Activated naive CD4-positive, alpha-beta T cell treated with anti-CD3 and anti-CD28 coated beads, Interleukin-2, amount 50 U/mL, for 24 hours (primary cell): ENCODE results near the gene NPIPB2.
"Not testable (repeated sequence)": the region's sequence is repeated elsewhere in the genome, so short reads cannot be mapped to it uniquely, and the experiment has no call there.

ENCODE experiments used
- H3K27ac Mint-ChIP-seq: one replicate; pipeline ENCODE4 v1.8.0; 2021; ENCODE audit warnings: mild to moderate bottlenecking, mixed read lengths
- H3K27me3 Mint-ChIP-seq: one replicate; pipeline ENCODE4 v1.8.0; 2021; ENCODE audit warnings: mixed read lengths
- H3K36me3 Mint-ChIP-seq: one replicate; pipeline ENCODE4 v1.8.0; 2021; ENCODE audit warnings: mixed read lengths
- H3K4me1 Mint-ChIP-seq: one replicate; pipeline ENCODE4 v1.8.0; 2021; ENCODE audit warnings: mixed read lengths
- H3K4me3 Mint-ChIP-seq: one replicate; pipeline ENCODE4 v1.8.0; 2021; ENCODE audit warnings: mild to moderate bottlenecking, mixed read lengths
- H3K9me3 Mint-ChIP-seq: one replicate; pipeline ENCODE4 v1.8.0; 2021; ENCODE audit warnings: mixed read lengths

The NPIPB2 gene

DNA sequence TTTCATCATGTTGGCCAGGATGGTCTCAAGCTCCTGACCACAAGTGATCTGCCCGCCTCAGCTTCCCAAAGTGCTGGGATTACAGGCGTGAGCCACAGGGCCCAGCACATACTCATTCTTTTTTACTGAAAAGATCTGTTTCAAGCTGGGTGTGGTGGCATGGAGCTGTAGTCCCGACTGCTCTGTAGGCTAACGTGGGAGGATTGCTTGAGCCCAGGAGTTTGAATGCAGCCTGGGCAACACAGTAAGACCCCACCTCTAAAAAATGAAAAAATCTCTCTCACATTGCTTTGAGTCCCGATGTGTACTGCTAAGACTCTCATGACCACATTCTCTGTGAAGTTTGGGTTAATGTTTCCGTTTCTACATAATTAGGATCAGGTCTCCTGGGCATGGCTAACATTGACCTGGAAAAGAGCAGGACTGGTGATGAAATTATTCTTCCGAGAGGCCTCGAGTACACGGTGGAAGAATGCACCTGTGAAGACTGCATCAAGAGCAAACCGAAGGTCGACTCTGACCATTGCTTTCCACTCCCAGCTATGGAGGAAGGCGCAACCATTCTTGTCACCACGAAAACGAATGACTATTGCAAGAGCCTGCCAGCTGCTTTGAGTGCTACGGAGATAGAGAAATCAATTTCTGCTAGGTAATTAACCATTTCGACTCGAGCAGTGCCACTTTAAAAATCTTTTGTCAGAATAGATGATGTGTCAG, 25.5 kb upstream of the NPIPB2 start:
- H3K4me1 Mint-ChIP-seq = no peaks in the 10 kb centered on the region
- no peak overlapping the region for H3K27ac Mint-ChIP-seq
- H3K9me3 Mint-ChIP-seq = no peaks in the 10 kb centered on the region
- no peak overlapping the region for H3K4me3 Mint-ChIP-seq
- H3K36me3 Mint-ChIP-seq = no peaks in the 10 kb centered on the region
- H3K27me3 Mint-ChIP-seq = no peaks in the 10 kb centered on the region

DNA sequence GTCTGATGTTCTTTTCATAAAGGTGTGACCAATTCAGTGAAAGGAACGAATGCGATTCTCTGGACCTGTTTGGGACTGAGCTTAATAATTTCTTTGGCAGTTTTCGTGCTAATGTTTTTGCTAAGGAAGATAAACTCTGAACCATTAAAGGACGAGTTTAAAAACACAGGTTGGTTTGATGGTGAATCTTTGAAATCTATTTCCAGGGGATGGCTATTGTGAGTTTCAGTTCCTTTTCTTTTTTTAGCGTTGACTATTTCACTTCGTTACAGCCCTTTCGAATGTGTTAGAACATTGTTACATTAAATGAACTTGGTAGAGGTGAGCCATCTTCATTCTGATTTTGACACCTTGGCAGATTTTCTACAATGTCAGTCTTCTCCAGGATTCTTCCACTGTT, 24.3 kb upstream of the NPIPB2 start:
- Mint-ChIP-seq H3K27me3 (no peaks in the 10 kb centered on the region), H3K27ac (no peak overlapping the region), H3K36me3 (no peaks in the 10 kb centered on the region), H3K9me3 (no peaks in the 10 kb centered on the region), H3K4me1 (no peaks in the 10 kb centered on the region), H3K4me3 (no peak overlapping the region)

DNA sequence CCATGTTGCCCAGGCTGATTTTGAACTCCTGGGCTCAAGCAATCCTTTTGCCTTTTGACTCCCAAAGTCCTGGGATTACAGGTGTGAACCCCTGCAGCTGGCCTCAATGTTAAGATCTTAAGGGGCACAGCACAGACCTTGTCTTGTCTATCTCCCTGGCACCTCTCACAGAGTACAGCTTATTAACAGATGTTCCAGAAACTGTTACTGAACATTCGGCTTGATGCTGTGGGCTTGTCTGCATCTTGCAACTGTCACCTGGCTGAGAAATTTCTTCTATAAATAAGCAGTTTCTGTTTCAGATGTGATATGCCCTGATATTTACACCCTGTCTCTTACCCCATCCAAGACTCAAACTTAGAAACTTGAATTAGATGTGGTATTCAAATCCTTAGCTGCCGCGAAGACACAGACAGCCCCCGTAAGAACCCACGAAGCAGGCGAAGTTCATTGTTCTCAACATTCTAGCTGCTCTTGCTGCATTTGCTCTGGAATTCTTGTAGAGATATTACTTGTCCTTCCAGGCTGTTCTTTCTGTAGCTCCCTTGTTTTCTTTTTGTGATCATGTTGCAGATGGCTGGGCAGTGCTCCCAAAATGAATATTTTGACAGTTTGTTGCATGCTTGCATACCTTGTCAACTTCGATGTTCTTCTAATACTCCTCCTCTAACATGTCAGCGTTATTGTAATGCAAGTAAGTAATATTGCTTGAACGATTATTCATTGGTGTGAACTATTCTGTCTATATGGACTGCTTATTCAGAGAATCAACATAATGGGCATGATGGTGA, 23.1 kb upstream of the NPIPB2 start, which contains the start of gene TNFRSF17:
TNFRSF17 (plus strand) TSS at position 450 of the 791 bp plus-strand sequence; CDS start at position 565, 115 bp downstream.
- H3K4me1 Mint-ChIP-seq = no peaks in the 10 kb centered on the region
- H3K27me3 Mint-ChIP-seq = no peaks in the 10 kb centered on the region
- no peaks in the 10 kb centered on the region for H3K36me3 Mint-ChIP-seq
- no peaks in the 10 kb centered on the region for H3K9me3 Mint-ChIP-seq
- no peak within 1 kb of the TSS for H3K27ac Mint-ChIP-seq
- no peak within 1 kb of the TSS for H3K4me3 Mint-ChIP-seq

DNA sequence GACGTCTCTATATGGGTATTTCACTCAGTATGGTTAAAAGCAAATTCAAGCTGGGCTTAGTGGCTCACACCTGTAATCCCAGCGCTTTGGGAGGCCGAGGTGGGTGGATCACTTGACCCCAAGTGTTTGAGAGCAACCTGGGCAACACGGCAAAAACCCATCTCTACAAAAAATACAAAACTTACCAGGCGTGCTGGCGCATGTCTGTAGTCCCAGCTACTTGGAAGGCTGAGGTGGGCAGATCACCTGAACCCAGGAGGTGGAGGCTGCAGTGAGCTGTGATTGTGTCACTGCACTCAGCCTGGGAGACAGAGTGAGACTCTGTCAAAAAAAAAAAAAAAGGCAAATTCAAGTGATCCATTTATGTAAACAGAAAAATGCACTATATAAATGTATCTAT, 21.9 kb upstream of the NPIPB2 start:
- H3K36me3 Mint-ChIP-seq = no peaks in the 10 kb centered on the region
- no peaks in the 10 kb centered on the region for H3K9me3 Mint-ChIP-seq
- H3K27me3 Mint-ChIP-seq = no peaks in the 10 kb centered on the region
- H3K4me3 Mint-ChIP-seq = no peak overlapping the region
- no peaks in the 10 kb centered on the region for H3K4me1 Mint-ChIP-seq
- no peak overlapping the region for H3K27ac Mint-ChIP-seq

DNA sequence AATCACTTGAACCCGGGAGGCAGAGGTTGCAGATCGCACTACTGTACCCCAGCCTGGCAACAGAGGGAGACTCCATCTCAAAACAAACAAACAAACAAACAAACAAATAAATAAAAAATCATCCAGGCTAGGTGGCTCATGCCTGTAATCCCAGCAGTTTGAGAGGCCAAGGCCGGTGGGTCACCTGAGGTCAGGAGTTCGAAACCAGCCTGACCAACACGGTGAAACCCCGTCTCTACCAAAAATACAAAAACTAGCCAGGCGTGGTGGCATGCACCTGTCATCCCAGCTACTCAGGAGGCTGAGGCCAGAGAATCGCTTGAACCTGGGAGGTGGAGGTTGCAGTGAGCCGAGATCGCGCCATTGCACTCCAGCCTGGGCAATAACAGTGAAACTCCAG, 21.1 kb upstream of the NPIPB2 start:
- not testable (repeated sequence) for H3K36me3 Mint-ChIP-seq, H3K4me3 Mint-ChIP-seq, H3K27me3 Mint-ChIP-seq, H3K9me3 Mint-ChIP-seq, H3K4me1 Mint-ChIP-seq, H3K27ac Mint-ChIP-seq

DNA sequence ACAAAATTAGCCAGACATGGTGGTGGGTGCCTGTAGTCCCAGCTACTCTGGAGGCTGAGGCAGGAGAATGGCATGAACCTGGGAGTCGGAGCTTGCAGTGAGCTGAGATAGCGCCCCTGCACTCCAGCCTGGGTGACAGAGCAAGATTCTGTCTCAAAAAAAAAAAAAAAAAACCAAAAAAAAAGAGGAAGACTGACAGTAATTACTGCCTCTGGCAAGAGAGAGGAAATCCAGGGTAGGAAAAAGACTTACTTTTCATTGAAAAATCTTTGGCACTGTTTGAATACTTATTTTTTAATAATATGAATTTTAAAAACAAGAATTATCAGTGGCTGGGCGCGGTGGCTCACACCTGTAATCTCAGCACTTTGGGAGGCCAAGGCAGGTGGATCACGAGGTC, 20.6 kb upstream of the NPIPB2 start:
- not testable (repeated sequence) for H3K4me3 Mint-ChIP-seq, H3K9me3 Mint-ChIP-seq, H3K27me3 Mint-ChIP-seq, H3K4me1 Mint-ChIP-seq, H3K27ac Mint-ChIP-seq, H3K36me3 Mint-ChIP-seq

DNA sequence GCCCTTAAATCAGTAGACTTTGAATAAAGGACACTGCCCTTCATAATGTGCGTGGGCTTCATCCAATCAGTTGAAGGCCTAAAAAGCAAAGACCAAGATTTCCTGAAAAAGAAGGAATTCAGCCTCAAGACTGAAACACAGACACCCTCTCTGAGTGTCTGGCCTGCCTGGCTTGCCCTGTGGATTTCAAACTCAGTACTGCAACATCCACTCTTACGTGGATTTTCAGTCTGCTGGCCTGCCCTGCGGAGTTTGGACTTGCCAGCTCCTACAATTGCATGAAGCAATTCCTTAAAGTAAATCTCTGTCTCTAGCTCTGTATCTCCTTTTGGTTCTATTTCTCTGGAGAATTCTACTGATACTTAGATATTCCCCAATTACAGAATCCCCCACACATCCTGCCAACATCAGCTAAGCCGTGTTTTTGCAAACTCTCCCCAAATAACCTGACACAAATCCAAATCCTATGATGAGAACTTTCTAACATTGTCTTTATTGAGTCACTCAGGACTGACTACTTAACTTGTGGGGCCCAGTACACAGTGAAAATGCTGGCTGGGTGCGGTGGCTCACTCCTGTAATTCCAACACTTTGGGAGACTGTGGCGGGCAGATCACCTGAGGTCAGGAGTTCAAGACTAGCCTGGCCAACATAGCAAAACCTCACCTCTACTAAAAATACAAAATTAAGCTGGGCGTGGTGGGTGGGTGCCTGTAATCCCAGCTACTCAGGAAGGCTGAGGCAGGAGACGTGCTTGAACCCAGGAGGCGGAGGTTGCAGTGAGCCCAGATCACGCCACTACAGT, 15.9 kb upstream of the NPIPB2 start:
- H3K36me3 Mint-ChIP-seq = no peaks in the 10 kb centered on the region
- no peak overlapping the region for H3K27ac Mint-ChIP-seq
- H3K27me3 Mint-ChIP-seq = no peaks in the 10 kb centered on the region
- H3K4me3 Mint-ChIP-seq = no peak overlapping the region
- no peaks in the 10 kb centered on the region for H3K4me1 Mint-ChIP-seq
- no peaks in the 10 kb centered on the region for H3K9me3 Mint-ChIP-seq

DNA sequence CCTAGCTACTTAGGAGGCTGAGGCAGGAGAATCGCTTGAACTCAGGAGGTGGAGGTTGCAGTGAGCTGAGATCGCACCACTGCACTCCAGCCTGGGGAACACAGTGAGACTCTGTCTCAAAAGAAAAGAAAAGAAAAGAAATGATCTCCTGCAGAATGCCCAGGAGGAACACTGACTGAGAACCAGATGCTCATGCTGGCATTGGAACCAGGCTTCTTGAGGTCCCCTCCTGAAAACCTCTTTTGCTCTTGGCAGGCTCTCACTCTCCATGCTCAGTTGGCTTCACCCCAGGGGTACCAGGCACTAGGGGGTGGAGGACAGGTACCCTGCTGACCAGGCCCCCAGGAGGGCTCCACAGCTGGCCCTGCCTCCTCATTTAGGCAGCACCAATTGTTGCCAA, 14.7 kb upstream of the NPIPB2 start:
- no peak overlapping the region for H3K27ac Mint-ChIP-seq
- H3K9me3 Mint-ChIP-seq = no peaks in the 10 kb centered on the region
- H3K36me3 Mint-ChIP-seq = no peaks in the 10 kb centered on the region
- no peaks in the 10 kb centered on the region for H3K27me3 Mint-ChIP-seq
- H3K4me3 Mint-ChIP-seq = no peak overlapping the region
- no peaks in the 10 kb centered on the region for H3K4me1 Mint-ChIP-seq

DNA sequence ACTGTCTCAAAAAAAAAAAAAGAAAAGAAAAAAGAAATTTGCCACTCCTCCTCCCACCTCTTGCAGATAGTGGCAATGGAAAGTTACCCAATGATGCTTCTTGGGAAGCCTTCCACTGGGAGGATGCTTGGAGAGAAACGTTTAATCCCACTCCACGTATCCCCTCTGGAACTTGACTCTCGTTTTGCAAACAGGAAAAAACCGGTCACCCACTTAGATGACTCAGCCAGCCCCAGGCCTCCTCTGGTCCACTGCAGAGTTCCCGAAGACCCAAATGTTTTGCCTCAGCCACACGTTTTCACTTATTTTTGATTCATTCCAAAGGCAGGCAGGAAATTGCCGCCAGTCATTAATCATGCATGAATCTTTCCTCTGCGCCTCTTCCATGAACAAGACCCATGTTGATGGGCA, 13.9 kb upstream of the NPIPB2 start:
- H3K4me1 Mint-ChIP-seq = no peaks in the 10 kb centered on the region
- no peaks in the 10 kb centered on the region for H3K36me3 Mint-ChIP-seq
- no peak overlapping the region for H3K27ac Mint-ChIP-seq
- no peaks in the 10 kb centered on the region for H3K9me3 Mint-ChIP-seq
- no peaks in the 10 kb centered on the region for H3K27me3 Mint-ChIP-seq
- H3K4me3 Mint-ChIP-seq = no peak overlapping the region

DNA sequence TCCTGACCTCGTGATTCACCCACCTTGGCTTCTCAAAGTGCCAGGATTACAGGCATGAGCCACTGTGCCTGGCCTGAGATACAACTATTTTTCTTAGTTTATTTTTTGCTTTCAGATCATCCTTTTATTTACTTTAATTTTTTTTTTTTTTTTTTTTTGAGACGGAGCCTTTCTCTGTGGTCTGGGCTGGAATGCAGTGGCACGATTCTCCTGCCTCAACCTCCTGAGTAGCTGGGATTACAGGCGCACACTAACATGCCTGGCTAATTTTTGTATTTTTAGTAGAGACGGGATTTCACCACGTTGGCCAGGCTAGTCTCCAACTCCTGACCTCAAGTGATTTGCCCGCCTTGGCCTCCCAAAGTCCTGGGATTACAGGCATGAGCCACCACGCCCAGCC, 11.7 kb upstream of the NPIPB2 start:
- H3K9me3 Mint-ChIP-seq, H3K4me1 Mint-ChIP-seq, H3K4me3 Mint-ChIP-seq, H3K27me3 Mint-ChIP-seq, H3K36me3 Mint-ChIP-seq, H3K27ac Mint-ChIP-seq: not testable (repeated sequence)

DNA sequence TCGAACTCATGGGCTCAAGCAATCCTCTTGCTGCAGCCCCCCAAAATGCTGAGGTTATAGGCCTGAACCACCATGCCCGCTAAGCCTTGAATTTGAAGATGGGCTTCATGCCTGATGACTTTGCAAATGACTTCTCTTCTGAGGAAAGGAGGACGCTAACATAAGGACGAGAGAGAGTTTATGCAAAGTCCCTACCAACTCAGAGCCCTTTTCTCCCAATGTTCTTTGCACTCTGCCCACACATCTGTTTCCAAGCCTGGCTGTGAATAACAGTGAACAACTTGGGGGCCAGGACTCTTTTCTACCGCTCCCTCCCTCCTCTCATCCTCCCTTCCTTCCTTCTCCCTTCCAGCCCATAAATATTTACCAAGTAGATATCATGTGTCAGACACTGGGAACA, 8.5 kb upstream of the NPIPB2 start:
- H3K9me3 Mint-ChIP-seq = no peaks in the 10 kb centered on the region
- H3K36me3 Mint-ChIP-seq = no peaks in the 10 kb centered on the region
- H3K4me1 Mint-ChIP-seq = peaks cover 3% of the 10 kb centered on the region
- no peaks in the 10 kb centered on the region for H3K27me3 Mint-ChIP-seq
- H3K4me3 Mint-ChIP-seq = no peak overlapping the region
- no peak overlapping the region for H3K27ac Mint-ChIP-seq

DNA sequence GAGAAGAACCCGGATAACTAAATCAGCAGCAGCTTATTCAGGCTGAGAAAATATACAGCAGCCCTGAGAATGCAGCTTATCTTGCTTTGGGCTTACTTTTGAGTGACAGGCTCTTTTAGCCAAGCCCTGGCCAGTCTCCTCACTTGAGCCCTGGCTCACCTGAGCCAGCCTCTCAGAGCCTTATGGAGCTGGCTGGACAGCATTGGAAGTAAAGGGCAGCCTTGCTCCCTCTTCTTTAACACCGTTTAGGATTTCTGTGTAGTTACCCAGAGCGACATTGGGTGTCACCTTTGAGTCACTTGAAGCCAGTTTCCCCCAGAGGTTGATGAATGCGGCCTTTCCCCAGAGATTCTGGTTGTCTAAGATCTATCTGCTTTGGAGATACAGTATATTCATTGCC, 7.7 kb upstream of the NPIPB2 start:
- no peaks in the 10 kb centered on the region for H3K36me3 Mint-ChIP-seq
- H3K4me1 Mint-ChIP-seq = peaks cover 3% of the 10 kb centered on the region
- H3K27me3 Mint-ChIP-seq = no peaks in the 10 kb centered on the region
- H3K9me3 Mint-ChIP-seq = no peaks in the 10 kb centered on the region
- H3K27ac Mint-ChIP-seq = no peak overlapping the region
- no peak overlapping the region for H3K4me3 Mint-ChIP-seq

DNA sequence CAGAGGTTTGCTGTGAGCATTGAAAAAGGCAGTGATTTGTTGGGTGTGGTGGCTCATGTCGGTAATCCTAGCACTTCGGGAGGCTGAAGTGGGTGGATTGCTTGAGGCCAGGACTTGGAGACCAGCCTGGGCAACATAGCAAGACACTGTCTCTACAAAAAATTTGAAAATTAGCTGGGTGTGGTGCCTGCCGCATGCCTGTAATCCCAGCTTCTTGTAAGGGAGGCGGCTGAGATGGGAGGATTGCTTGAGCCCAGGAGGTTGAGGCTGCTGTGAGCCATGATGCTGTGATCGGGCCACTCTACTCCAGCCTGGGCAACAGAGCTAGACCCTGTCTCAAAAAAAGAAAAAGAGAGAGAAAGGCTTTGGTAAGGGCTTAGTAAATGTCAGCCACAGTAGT, 7.0 kb upstream of the NPIPB2 start:
- no peak overlapping the region for H3K27ac Mint-ChIP-seq
- no peaks in the 10 kb centered on the region for H3K36me3 Mint-ChIP-seq
- no peaks in the 10 kb centered on the region for H3K27me3 Mint-ChIP-seq
- no peak overlapping the region for H3K4me3 Mint-ChIP-seq
- no peaks in the 10 kb centered on the region for H3K9me3 Mint-ChIP-seq
- H3K4me1 Mint-ChIP-seq = peaks cover 3% of the 10 kb centered on the region

DNA sequence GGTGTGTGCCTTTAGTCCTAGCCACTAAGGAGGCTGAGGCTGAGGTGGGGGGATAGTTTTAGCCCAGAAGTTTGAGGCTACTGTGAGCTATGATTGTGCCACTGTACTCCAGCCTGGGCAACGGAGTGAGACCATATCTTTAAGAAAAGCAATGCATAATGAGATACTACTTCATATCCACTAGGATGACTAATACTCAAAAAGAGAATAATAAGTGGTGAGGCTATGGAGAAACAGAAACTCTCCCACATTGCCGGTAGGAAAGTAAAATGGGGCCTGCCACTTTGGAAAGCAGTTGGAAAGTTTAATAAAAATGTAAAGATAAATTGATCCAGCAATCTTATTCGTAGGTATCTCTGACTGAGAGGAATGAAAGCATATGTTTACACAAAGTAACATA, 4.6 kb upstream of the NPIPB2 start:
- Mint-ChIP-seq H3K4me1 (peaks cover 3% of the 10 kb centered on the region), H3K4me3 (no peak overlapping the region), H3K27me3 (no peaks in the 10 kb centered on the region), H3K27ac (no peak overlapping the region), H3K36me3 (no peaks in the 10 kb centered on the region), H3K9me3 (no peaks in the 10 kb centered on the region)

DNA sequence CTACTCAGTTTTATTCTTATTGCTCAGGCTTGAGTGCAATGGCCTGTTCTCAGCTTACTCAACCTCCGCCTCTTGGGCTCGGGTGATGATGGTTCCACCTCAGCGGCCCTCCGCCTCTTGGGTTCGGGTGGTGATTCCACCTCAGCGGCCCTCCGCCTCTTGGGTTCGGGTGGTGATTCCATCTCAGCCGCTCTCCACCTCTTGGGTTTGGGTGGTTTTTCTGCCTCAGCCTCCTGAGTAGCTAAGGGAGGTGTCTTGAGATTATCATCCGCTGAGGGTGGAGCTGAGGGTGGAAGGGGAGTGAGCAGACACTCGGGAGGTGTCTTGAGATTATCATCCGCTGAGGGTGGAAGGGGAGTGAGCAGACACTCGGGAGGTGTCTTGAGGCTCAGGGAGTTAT, 14.5 kb downstream of the NPIPB2 start:
- not testable (repeated sequence) for H3K27me3 Mint-ChIP-seq, H3K36me3 Mint-ChIP-seq, H3K4me1 Mint-ChIP-seq, H3K4me3 Mint-ChIP-seq, H3K9me3 Mint-ChIP-seq, H3K27ac Mint-ChIP-seq

DNA sequence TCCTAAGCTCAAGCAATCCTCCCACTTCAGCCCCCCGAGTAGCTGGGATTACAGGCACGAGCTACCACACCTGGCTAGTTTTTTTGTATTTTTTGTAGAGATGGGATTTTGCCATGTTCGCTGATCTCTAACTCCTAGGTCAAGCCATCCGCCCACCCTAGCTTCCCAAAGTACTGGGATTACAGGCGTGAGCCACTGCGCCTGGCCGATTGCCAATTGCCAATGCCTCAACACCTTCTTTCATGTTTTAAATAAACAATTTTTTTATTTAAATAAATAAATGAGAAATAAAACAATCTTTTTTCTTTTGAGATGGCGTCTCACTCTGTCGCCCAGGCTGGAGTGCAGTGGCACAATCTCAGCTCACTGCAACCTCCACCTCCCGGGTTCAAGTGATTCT, 17.8 kb downstream of the NPIPB2 start:
- not testable (repeated sequence) for H3K9me3 Mint-ChIP-seq, H3K27ac Mint-ChIP-seq, H3K4me3 Mint-ChIP-seq, H3K4me1 Mint-ChIP-seq, H3K27me3 Mint-ChIP-seq, H3K36me3 Mint-ChIP-seq
